Endothelial cell (in vitro differentiated cells): ENCODE measurements around the gene CEACAM1. TPM values are rescaled to one million over a fixed set of nuclear protein-coding genes. Genes with fewer than 3 reads are reported as not detected.
"Not testable (repeated sequence)": the region's sequence is repeated elsewhere in the genome, so short reads cannot be mapped to it uniquely, and the experiment has no call there.

ENCODE experiments used
- DNase-seq: peaks from one replicate; pipeline ENCODE4 v3.0.0; 2021; ENCODE audit warnings: low spot score
- H3K27ac Mint-ChIP-seq: one replicate; pipeline ENCODE4 v1.8.0; 2021; ENCODE audit warnings: mixed read lengths, inconsistent platforms; ENCODE audit not compliant: unreplicated experiment
- H3K27me3 Mint-ChIP-seq: one replicate; pipeline ENCODE4 v1.8.0; 2021; ENCODE audit warnings: mild to moderate bottlenecking, moderate library complexity, mixed read lengths, inconsistent platforms; ENCODE audit not compliant: unreplicated experiment
- H3K36me3 Mint-ChIP-seq: one replicate; pipeline ENCODE4 v1.8.0; 2021; ENCODE audit warnings: mild to moderate bottlenecking, low read depth, mixed read lengths, inconsistent platforms; ENCODE audit not compliant: unreplicated experiment
- H3K4me1 Mint-ChIP-seq: one replicate; pipeline ENCODE4 v1.8.0; 2021; ENCODE audit warnings: mild to moderate bottlenecking, mixed read lengths, inconsistent platforms; ENCODE audit not compliant: unreplicated experiment
- H3K4me3 Mint-ChIP-seq: one replicate; pipeline ENCODE4 v1.8.0; 2021; ENCODE audit warnings: mild to moderate bottlenecking, mixed read lengths, inconsistent platforms; ENCODE audit not compliant: unreplicated experiment
- H3K9me3 Mint-ChIP-seq: one replicate; pipeline ENCODE4 v1.8.0; 2021; ENCODE audit warnings: mixed read lengths, inconsistent platforms; ENCODE audit not compliant: unreplicated experiment
- CTCF ChIP-seq: fragments of 200-600 bp; sonication (generic); IDR thresholded peaks from one replicate; pipeline ENCODE4 v1.5.0; 2021; ENCODE audit warnings: antibody characterized with exemption; ENCODE audit not compliant: unreplicated experiment
- total RNA-seq: library from RNA; stranded (reverse); fragmentation: NEBNext Ultra II Directional; extraction: Animal tissue kit (Norgen Biotek cat#: 25700); gene quantifications from one replicate; pipeline ENCODE4 v1.2.1, GENCODE V29; 2021; ENCODE audit not compliant: unreplicated experiment

CEACAM1 gene
- total RNA-seq, 1 donor from 2014 or later: 9.3 TPM

GRCh38 chr19:42560731-42561130, 32.5 kb upstream of the CEACAM1 start:
- TF ChIP-seq CTCF: no peak
- Mint-ChIP-seq H3K27ac (no peak overlapping the region), H3K27me3 (peaks cover 11% of the 10 kb centered on the region), H3K9me3 (no peaks in the 10 kb centered on the region), H3K4me1 (peaks cover 6% of the 10 kb centered on the region), H3K36me3 (peaks cover 4% of the 10 kb centered on the region), H3K4me3 (no peak overlapping the region)
- no peak for DNase-seq

- no peak for TF ChIP-seq CTCF
- no peaks in the 10 kb centered on the region for H3K9me3 Mint-ChIP-seq
- peaks cover 13% of the 10 kb centered on the region for H3K27me3 Mint-ChIP-seq
- DNase-seq: no peak
- H3K36me3 Mint-ChIP-seq: peaks cover 4% of the 10 kb centered on the region
- no peak overlapping the region for H3K27ac Mint-ChIP-seq
- peaks cover 6% of the 10 kb centered on the region for H3K4me1 Mint-ChIP-seq
- no peak overlapping the region for H3K4me3 Mint-ChIP-seq
Observed at GRCh38 chr19:42558450-42559150, 30.3 kb upstream of the CEACAM1 start.

- Mint-ChIP-seq H3K27me3 (peaks cover 13% of the 10 kb centered on the region), H3K27ac (peak overlapping the region; percentile 14)
- H3K4me3 Mint-ChIP-seq, H3K36me3 Mint-ChIP-seq, H3K9me3 Mint-ChIP-seq, H3K4me1 Mint-ChIP-seq, DNase-seq: not testable (repeated sequence)
Observed at GRCh38 chr19:42557386-42557871, 29.1 kb upstream of the CEACAM1 start.

- Mint-ChIP-seq H3K9me3 (no peaks in the 10 kb centered on the region), H3K4me3 (no peak overlapping the region), H3K27me3 (peaks cover 13% of the 10 kb centered on the region), H3K27ac (no peak overlapping the region), H3K4me1 (peaks cover 6% of the 10 kb centered on the region), H3K36me3 (peaks cover 4% of the 10 kb centered on the region)
- no peak for TF ChIP-seq CTCF
- DNase-seq: no peak
Observed at GRCh38 chr19:42555801-42556200, 27.5 kb upstream of the CEACAM1 start.

GRCh38 chr19:42555317-42555716, 27.0 kb upstream of the CEACAM1 start:
- Mint-ChIP-seq H3K27me3 (peaks cover 13% of the 10 kb centered on the region), H3K4me1 (peaks cover 6% of the 10 kb centered on the region), H3K9me3 (no peaks in the 10 kb centered on the region), H3K27ac (no peak overlapping the region), H3K4me3 (no peak overlapping the region), H3K36me3 (peaks cover 4% of the 10 kb centered on the region)
- DNase-seq: no peak
- no peak for TF ChIP-seq CTCF
